ENCODE data around the gene PLEKHA4.
"Not testable (repeated sequence)": the region's sequence is repeated elsewhere in the genome, so short reads cannot be mapped to it uniquely, and the experiment has no call there.

PLEKHA4 gene

DNA sequence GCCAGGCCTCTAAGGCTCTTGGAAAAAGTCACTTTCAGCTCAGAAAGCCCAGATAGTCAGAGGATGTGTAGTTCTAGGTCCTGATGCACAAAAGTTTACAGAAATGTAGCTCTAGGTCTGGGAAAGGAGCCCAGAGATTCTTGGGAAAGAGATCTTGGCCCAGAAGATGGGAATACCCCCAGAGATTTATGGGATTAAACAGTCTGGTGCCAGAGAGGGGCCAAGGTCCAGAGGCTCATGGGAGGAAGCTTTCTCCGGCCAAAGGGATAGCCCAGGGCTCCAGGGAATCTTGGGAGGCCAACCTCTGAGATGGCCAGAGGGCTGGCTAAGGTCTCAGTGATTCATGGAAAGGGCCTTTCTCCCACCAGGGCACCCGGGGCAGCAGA lies 72.7 kb downstream of the PLEKHA4 start:
- no peak for DNase-seq

DNA sequence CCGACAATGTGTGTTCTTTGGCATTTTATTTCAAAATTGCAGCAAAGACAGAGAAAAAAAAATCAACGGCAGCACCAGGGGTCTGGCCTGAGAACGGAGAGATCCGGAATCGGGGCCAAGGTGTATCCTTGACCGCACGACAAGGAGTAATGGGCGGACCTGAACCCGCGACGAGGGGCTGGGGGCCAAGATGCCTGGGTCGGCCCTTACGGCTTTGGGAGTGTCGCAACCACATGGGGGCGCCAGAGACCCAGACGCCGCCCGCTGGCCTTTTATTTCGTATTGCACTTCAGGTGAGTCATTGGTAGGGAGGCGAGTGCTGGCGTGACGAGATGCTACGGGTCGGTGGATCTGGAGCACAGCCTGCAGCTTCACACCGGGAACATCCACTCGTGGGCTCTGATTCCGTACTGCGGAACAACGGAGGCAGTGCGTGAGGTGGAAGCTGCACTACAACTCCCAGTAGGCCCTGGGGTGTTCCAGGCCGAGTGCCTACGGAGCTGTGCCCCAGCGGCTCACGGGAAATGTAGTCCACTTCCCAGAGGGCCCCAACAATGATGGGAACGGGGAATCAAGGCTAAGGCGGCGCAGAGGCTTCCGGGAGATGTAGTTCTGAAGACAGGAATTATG lies 73.2 kb downstream of the PLEKHA4 start:
- DNase-seq: peak; percentile 93

DNA sequence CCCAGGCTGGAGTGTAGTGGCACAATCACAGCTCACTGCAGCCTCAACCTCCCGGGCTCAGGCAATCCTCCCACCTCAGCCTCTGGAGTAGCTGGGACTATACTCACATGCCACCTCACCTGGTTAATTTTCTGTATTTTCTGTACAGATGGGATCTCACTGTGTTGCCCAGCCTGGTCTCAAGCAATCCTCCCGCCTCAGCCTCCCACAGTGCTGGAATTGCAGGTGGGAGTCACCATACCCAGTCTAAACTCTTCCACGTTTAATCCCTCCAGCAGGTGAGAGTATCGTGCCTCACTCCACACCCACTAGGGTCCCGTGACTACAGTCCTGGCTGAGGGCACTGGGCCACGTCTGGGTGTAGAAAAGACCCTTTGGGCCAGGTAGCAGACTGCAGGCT lies 74.1 kb downstream of the PLEKHA4 start:
- DNase-seq: no peak

- no peak for DNase-seq
Observed at GRCh38 chr19:48793271-48793670, 75.1 kb downstream of the PLEKHA4 start.

DNA sequence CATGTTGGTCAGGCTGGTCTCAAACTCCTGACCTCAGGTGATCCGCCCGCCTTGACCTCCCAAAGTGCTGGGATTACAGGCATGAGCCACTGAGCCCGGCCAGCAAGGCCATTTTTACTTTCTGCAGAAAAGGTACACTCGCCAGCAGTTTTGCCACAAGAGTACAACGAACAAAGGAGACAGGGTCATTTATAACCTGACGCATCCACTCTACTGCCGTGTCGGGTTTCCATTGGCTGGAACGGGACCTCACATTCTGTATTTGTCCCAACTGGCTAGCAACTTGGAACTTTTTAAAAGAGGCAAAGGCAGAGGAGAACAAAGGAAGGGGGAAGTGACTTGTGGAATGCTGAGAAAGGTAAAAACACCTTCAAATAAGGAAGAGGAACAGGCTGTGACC lies 81.1 kb downstream of the PLEKHA4 start:
- not testable (repeated sequence) for DNase-seq

Measured in midbrain (tissue), 1 donor.